Measurements from ENCODE around the gene SLIT3.

DNA sequence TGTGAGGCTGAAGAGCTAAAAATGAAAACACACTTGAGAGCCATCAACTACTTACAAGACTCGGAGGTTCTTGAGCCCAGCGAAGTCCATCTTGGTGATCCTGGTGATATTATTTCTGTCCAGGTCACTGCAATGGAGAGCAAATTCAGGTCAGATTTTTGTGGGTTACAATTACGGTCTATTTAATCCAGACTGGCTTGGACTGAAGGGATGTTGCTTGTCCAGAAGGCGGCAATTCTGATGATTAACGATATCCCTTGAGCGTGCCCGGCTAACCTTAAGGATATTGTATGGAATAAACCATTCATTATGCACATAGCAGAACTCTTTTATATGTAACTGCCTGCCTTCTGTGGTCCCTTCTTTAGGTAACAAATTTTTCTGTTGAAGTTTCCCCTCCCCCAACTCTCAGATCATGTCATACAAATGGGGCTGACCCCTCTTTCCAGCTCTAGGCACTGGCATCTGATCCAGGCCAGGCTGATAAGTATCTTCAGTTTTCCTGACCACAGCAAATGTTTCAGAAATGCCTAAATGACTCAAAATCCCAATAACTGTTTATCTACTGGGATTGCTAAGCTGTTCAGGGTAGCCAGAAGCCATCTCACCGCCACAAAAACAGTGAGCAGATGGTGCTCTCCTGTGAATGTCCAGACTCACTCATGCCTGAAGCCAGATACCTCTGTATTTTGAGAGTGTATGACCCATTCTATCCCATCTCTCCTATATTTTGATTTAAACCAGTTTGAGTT, 49.4 kb downstream of the SLIT3 start:
- TF ChIP-seq POLR2A (IDR thresholded peaks at IDR 0.05), result no peak
- TF ChIP-seq, protein P1, sequence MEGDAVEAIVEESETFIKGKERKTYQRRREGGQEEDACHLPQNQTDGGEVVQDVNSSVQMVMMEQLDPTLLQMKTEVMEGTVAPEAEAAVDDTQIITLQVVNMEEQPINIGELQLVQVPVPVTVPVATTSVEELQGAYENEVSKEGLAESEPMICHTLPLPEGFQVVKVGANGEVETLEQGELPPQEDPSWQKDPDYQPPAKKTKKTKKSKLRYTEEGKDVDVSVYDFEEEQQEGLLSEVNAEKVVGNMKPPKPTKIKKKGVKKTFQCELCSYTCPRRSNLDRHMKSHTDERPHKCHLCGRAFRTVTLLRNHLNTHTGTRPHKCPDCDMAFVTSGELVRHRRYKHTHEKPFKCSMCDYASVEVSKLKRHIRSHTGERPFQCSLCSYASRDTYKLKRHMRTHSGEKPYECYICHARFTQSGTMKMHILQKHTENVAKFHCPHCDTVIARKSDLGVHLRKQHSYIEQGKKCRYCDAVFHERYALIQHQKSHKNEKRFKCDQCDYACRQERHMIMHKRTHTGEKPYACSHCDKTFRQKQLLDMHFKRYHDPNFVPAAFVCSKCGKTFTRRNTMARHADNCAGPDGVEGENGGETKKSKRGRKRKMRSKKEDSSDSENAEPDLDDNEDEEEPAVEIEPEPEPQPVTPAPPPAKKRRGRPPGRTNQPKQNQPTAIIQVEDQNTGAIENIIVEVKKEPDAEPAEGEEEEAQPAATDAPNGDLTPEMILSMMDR (IDR thresholded peaks at IDR 0.05), result no peak
- no peak for TF ChIP-seq POLR2AphosphoS5 (IDR thresholded peaks at IDR 0.05)
- TF ChIP-seq EP300 (IDR thresholded peaks at IDR 0.05), result no peak

Data from stomach (tissue), 4 donors.